ENCODE data around the gene SCD. TPM values are rescaled to one million over a fixed set of nuclear protein-coding genes. Genes with fewer than 3 reads are reported as not detected.
A peak's percentile ranks its signal among the peaks of the same experiment; 100 is the strongest.

The SCD gene
- total and polyA plus RNA-seq, 2 of the 13 experiments (the other 11 are each of a cell fraction or from before 2014, with no cell fraction given), result 492 to 512 TPM

- no peak for TF ChIP-seq ZNF761 (CRISPR knock-in tag; conservative IDR thresholded peaks at IDR 0.05)
- TF ChIP-seq KDM2A (CRISPR knock-in tag; IDR thresholded peaks at IDR 0.05; ENCODE audit: borderline replicate concordance, low read depth), result no peak
- TF ChIP-seq NFE2 (CRISPR knock-in tag; IDR thresholded peaks at IDR 0.05), result no peak
- TF ChIP-seq ZNF337 (CRISPR knock-in tag; IDR thresholded peaks at IDR 0.05; ENCODE audit: borderline replicate concordance, low read depth), result no peak
- TF ChIP-seq FOXA3 (CRISPR knock-in tag; IDR thresholded peaks at IDR 0.05), result no peak
- no peak for TF ChIP-seq USF2 (IDR thresholded peaks at IDR 0.05; ENCODE audit: low read depth, low read length)
- no peak for TF ChIP-seq USF2 (CRISPR knock-in tag; IDR thresholded peaks at IDR 0.05; ENCODE audit: borderline replicate concordance)
- TF ChIP-seq REPIN1 (CRISPR knock-in tag; IDR thresholded peaks at IDR 0.05; ENCODE audit: borderline replicate concordance, low read depth), result no peak
- TF ChIP-seq RAD51 (IDR thresholded peaks at IDR 0.05; ENCODE audit: borderline replicate concordance), result no peak
- no peak for TF ChIP-seq ARNTL (CRISPR knock-in tag; IDR thresholded peaks at IDR 0.05)
- TF ChIP-seq, protein P1, sequence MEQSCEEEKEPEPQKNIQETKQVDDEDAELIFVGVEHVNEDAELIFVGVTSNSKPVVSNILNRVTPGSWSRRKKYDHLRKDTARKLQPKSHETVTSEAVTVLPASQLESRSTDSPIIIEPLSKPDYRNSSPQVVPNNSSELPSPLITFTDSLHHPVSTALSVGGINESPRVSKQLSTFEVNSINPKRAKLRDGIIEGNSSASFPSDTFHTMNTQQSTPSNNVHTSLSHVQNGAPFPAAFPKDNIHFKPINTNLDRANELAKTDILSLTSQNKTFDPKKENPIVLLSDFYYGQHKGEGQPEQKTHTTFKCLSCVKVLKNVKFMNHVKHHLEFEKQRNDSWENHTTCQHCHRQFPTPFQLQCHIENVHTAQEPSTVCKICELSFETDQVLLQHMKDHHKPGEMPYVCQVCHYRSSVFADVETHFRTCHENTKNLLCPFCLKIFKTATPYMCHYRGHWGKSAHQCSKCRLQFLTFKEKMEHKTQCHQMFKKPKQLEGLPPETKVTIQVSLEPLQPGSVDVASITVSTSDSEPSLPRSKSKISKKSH (CRISPR knock-in tag; IDR thresholded peaks at IDR 0.05; ENCODE audit: borderline replicate concordance), result peak; percentile 66; the same call in 1 of the 2 replicates
- TF ChIP-seq, protein P2, sequence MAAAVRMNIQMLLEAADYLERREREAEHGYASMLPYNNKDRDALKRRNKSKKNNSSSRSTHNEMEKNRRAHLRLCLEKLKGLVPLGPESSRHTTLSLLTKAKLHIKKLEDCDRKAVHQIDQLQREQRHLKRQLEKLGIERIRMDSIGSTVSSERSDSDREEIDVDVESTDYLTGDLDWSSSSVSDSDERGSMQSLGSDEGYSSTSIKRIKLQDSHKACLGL (CRISPR knock-in tag; IDR thresholded peaks at IDR 0.05), result 0 out of 2 replicates have a peak, but pooled peaks have one; percentile 17
- TF ChIP-seq, protein P3, sequence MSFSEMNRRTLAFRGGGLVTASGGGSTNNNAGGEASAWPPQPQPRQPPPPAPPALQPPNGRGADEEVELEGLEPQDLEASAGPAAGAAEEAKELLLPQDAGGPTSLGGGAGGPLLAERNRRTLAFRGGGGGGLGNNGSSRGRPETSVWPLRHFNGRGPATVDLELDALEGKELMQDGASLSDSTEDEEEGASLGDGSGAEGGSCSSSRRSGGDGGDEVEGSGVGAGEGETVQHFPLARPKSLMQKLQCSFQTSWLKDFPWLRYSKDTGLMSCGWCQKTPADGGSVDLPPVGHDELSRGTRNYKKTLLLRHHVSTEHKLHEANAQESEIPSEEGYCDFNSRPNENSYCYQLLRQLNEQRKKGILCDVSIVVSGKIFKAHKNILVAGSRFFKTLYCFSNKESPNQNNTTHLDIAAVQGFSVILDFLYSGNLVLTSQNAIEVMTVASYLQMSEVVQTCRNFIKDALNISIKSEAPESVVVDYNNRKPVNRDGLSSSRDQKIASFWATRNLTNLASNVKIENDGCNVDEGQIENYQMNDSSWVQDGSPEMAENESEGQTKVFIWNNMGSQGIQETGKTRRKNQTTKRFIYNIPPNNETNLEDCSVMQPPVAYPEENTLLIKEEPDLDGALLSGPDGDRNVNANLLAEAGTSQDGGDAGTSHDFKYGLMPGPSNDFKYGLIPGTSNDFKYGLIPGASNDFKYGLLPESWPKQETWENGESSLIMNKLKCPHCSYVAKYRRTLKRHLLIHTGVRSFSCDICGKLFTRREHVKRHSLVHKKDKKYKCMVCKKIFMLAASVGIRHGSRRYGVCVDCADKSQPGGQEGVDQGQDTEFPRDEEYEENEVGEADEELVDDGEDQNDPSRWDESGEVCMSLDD (CRISPR knock-in tag; IDR thresholded peaks at IDR 0.05; ENCODE audit: borderline replicate concordance), result no peak
- TF ChIP-seq ZNF282 (IDR thresholded peaks at IDR 0.05; ENCODE audit: partially characterized antibody), result no peak
- no peak for TF ChIP-seq NFRKB (IDR thresholded peaks at IDR 0.05)
- no peak for TF ChIP-seq GATAD1 (CRISPR knock-in tag; IDR thresholded peaks at IDR 0.05)
- TF ChIP-seq, protein P4, sequence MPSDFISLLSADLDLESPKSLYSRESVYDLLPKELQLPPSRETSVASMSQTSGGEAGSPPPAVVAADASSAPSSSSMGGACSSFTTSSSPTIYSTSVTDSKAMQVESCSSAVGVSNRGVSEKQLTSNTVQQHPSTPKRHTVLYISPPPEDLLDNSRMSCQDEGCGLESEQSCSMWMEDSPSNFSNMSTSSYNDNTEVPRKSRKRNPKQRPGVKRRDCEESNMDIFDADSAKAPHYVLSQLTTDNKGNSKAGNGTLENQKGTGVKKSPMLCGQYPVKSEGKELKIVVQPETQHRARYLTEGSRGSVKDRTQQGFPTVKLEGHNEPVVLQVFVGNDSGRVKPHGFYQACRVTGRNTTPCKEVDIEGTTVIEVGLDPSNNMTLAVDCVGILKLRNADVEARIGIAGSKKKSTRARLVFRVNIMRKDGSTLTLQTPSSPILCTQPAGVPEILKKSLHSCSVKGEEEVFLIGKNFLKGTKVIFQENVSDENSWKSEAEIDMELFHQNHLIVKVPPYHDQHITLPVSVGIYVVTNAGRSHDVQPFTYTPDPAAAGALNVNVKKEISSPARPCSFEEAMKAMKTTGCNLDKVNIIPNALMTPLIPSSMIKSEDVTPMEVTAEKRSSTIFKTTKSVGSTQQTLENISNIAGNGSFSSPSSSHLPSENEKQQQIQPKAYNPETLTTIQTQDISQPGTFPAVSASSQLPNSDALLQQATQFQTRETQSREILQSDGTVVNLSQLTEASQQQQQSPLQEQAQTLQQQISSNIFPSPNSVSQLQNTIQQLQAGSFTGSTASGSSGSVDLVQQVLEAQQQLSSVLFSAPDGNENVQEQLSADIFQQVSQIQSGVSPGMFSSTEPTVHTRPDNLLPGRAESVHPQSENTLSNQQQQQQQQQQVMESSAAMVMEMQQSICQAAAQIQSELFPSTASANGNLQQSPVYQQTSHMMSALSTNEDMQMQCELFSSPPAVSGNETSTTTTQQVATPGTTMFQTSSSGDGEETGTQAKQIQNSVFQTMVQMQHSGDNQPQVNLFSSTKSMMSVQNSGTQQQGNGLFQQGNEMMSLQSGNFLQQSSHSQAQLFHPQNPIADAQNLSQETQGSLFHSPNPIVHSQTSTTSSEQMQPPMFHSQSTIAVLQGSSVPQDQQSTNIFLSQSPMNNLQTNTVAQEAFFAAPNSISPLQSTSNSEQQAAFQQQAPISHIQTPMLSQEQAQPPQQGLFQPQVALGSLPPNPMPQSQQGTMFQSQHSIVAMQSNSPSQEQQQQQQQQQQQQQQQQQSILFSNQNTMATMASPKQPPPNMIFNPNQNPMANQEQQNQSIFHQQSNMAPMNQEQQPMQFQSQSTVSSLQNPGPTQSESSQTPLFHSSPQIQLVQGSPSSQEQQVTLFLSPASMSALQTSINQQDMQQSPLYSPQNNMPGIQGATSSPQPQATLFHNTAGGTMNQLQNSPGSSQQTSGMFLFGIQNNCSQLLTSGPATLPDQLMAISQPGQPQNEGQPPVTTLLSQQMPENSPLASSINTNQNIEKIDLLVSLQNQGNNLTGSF (CRISPR knock-in tag; IDR thresholded peaks at IDR 0.05), result no peak
Measured at GRCh38 chr10:100349087-100349486, 2.1 kb downstream of the SCD start (continued).
